ENCODE results near the gene NOXO1. TPM values are rescaled to one million over a fixed set of nuclear protein-coding genes. Genes with fewer than 3 reads are reported as not detected.

The NOXO1 gene
- total and polyA plus RNA-seq, 9 of the 15 experiments (the other 6 are each of a cell fraction or from before 2014, with no cell fraction given): not detected

DNA sequence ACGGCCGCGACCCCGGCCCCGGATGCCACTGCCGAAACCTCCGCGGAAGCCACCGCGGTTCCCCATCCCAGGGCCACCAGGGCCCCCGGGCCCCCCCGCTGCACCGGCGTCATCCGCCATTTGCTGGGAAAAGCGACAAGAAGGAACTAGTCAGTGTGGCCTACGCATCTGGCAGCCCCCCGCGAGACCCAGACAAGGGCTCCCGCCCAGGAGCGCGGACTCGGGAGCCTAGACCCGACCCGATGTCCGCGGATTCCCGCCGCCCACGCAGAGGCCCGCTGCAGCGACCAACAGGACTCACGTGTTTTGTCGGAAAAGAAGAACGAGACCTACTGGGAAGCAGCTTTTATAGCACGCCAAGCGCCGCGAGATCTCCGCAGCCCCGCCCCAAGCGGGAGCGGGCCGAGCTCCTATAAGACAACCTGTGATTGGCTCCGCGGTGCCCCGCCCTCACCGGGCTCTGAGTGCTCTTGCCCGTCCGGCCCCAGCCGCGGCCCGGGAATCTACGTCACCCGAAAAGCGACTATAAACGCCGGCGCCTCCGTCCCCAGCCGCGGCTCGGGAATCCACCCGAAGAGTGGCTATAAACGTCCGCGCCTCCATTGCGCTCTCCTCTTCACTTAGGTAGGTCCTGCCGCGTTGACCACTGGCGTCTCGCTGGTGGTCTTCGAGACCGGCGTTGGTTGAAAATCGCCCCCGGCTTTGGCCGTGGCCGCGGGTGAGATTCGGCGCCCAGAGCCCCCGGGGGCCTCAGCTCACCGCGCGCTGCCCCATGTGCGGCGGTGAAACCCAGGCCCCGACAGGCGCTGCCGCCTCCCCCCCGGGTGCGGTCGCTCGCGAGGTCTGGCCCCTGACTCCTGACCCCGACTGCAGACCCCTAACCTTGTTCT is 16.5 kb downstream of the NOXO1 start, which contains the start of gene RPS2 (continued):
- TF ChIP-seq MGA (IDR thresholded peaks at IDR 0.05) (peak; percentile 58), CXXC5 (CRISPR knock-in tag; IDR thresholded peaks at IDR 0.05) (peak; percentile 88), POLR2G (IDR thresholded peaks at IDR 0.05; ENCODE audit: low read depth, low read length) (peak; percentile 99), SOX6 (IDR thresholded peaks at IDR 0.05) (0 out of 2 replicates have a peak, but pooled peaks have one; percentile 24), CEBPB (tag; IDR thresholded peaks at IDR 0.05) (no peak), TRIM24 (IDR thresholded peaks at IDR 0.05) (no peak), ZNF324 (CRISPR knock-in tag; IDR thresholded peaks at IDR 0.05) (no peak), CAMTA2 (CRISPR knock-in tag; conservative IDR thresholded peaks at IDR 0.05) (no peak), MCM2 (IDR thresholded peaks at IDR 0.05; ENCODE audit: low read depth) (no peak), ZFP1 (CRISPR knock-in tag; IDR thresholded peaks at IDR 0.05) (no peak), SMAD4 (CRISPR knock-in tag; conservative IDR thresholded peaks at IDR 0.05) (peak; percentile 53; the same call in 1 of the 2 replicates), GATAD2A (IDR thresholded peaks at IDR 0.05) (peak; percentile 46; the same call in 1 of the 2 replicates), HOMEZ (CRISPR knock-in tag; IDR thresholded peaks at IDR 0.05) (no peak)
- TF ChIP-seq, protein P1, sequence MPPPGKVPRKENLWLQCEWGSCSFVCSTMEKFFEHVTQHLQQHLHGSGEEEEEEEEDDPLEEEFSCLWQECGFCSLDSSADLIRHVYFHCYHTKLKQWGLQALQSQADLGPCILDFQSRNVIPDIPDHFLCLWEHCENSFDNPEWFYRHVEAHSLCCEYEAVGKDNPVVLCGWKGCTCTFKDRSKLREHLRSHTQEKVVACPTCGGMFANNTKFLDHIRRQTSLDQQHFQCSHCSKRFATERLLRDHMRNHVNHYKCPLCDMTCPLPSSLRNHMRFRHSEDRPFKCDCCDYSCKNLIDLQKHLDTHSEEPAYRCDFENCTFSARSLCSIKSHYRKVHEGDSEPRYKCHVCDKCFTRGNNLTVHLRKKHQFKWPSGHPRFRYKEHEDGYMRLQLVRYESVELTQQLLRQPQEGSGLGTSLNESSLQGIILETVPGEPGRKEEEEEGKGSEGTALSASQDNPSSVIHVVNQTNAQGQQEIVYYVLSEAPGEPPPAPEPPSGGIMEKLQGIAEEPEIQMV (tag; conservative IDR thresholded peaks at IDR 0.05; ENCODE audit: low read depth): no peak

Measured in K562 (cell line).